ENCODE measurements around the gene ADAM33.

The ADAM33 gene

DNA sequence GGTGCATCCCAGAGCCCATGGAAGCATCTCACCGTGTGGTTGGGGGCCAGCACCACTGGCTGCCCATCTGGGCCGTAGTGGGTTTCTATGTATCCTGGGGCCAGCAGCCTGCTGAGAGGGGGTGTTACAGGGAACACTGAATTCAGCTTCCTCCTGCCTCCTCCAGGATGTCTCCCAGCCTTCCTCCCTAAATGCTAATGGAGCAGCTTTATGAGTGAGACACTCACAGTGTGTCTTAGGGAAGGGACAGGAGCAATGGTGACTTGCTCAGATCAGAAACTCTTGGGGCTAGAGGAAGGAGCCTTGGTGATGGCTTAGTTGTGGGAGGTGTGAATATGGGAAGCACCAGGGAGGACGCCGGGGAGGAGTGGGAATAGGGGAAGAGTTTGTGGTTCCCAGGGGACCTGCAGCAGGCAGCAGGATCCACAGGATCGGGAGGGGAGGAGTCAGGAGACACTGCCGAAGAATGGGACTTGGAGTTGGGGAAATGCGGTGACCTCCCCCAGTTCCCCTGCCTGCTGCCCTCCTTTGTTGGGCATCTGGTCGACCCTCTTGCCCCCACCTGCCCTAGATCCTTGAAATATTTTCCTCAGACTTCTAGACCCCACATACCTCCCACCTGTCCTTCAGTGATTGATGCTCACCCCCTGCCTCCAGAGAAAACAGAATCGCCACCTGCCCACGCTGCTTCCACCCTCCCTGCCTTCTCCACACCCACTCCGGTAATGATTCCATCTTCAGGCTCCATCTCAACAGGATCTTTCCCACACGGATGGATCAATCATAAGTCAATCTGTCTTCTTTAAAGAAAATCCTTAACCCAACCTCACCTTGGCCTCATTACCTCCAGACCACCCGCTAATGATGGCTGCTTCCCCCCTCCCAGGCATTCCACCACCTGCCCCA lies 6.6 kb downstream of the ADAM33 start:
- no peaks in the 10 kb centered on the region for H3K36me3 ChIP-seq (ENCODE audit: insufficient read depth, low read length)
- H3K4me1 ChIP-seq (ENCODE audit: control insufficient read depth, insufficient read depth, low read length, unreplicated experiment), result peaks cover 12% of the 10 kb centered on the region
- no peaks in the 10 kb centered on the region for H3K79me2 ChIP-seq (ENCODE audit: control insufficient read depth, insufficient read depth, low read length, unreplicated experiment)
- H3K27ac ChIP-seq (ENCODE audit: low read depth, low read length), result no peak overlapping the region
- H2AFZ ChIP-seq (ENCODE audit: low read length, unreplicated experiment), result no peak overlapping the region
- no peak overlapping the region for H3K4me3 ChIP-seq (ENCODE audit: low read depth, low read length)
- no peaks in the 10 kb centered on the region for H3K27me3 ChIP-seq (ENCODE audit: insufficient read depth, low read length)

DNA sequence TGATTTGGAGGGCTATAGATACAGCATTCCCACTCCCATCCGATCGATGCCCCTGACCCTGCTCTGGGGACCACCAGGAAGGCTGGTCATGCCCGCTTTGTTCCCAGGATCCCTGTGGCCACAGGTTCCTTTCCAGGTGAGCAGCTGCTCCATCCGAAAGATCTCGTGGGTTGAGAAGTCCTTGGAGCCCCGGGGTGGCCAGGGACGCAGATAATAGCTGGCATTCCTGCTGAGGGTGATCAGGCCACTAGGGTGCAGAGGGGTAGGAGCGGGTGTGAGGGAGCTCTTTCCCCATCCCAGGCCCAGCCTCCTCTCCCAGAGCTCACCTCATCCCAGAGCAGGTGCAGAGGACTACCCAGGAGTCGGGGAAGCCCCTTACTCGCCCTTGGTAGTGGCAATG lies 7.4 kb downstream of the ADAM33 start:
- Histone ChIP-seq H3K27ac (ENCODE audit: low read depth, low read length) (no peak overlapping the region), H3K4me3 (ENCODE audit: low read depth, low read length) (no peak overlapping the region), H3K36me3 (ENCODE audit: insufficient read depth, low read length) (no peaks in the 10 kb centered on the region), H3K27me3 (ENCODE audit: insufficient read depth, low read length) (no peaks in the 10 kb centered on the region), H3K79me2 (ENCODE audit: control insufficient read depth, insufficient read depth, low read length, unreplicated experiment) (no peaks in the 10 kb centered on the region), H3K4me1 (ENCODE audit: control insufficient read depth, insufficient read depth, low read length, unreplicated experiment) (peaks cover 15% of the 10 kb centered on the region), H2AFZ (ENCODE audit: low read length, unreplicated experiment) (no peak overlapping the region)

DNA sequence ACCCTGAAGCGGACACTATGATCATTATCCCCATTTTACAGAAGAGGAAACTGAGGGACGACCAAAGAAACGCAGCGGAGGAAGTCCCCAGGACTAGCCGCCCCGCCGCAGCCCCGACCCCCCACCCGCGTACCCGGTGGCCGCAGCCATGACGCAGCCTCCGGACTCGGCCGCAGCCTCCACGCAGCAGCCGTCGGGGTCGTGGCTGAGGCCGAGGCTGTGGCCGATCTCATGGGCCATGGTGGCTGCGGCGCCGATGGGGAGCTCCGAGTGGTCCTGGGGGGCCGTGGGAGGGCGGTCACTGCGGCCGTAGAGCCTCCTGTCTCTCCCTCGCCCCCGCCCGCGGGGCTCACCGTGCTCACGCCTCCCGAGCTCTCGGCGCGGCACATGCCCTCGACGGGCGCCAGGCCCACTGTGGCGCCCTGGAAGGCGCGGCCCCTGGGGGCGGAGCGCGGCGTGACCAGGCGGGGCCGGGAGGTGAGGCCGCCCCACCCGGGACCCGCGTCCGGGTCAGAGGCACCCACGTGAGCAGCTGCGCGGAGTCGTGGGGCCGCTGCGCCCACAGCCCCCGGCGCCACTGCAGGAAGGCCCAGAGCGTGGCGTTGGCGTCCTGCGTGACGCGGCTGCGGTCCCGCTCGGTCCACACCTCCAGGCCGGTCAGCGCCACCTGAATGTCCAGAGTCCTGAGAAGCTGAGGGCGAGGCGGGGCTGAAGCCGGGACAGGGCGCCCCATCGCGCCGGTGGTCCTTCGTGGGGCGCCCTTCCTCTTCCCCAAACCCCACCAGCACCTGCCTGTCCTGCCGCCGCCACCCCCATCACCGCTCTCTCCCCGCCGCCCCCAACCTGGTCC lies 8.4 kb downstream of the ADAM33 start:
- Histone ChIP-seq H3K36me3 (ENCODE audit: insufficient read depth, low read length) (no peaks in the 10 kb centered on the region), H3K27me3 (ENCODE audit: insufficient read depth, low read length) (no peaks in the 10 kb centered on the region), H3K4me3 (ENCODE audit: low read depth, low read length) (no peak overlapping the region), H3K79me2 (ENCODE audit: control insufficient read depth, insufficient read depth, low read length, unreplicated experiment) (no peaks in the 10 kb centered on the region), H3K4me1 (ENCODE audit: control insufficient read depth, insufficient read depth, low read length, unreplicated experiment) (peaks cover 15% of the 10 kb centered on the region), H3K27ac (ENCODE audit: low read depth, low read length) (no peak overlapping the region), H2AFZ (ENCODE audit: low read length, unreplicated experiment) (no peak overlapping the region)

- Histone ChIP-seq H3K27ac (ENCODE audit: low read depth, low read length) (no peak overlapping the region), H2AFZ (ENCODE audit: low read length, unreplicated experiment) (no peak overlapping the region), H3K4me1 (ENCODE audit: control insufficient read depth, insufficient read depth, low read length, unreplicated experiment) (peaks cover 15% of the 10 kb centered on the region), H3K36me3 (ENCODE audit: insufficient read depth, low read length) (no peaks in the 10 kb centered on the region), H3K79me2 (ENCODE audit: control insufficient read depth, insufficient read depth, low read length, unreplicated experiment) (no peaks in the 10 kb centered on the region), H3K27me3 (ENCODE audit: insufficient read depth, low read length) (no peaks in the 10 kb centered on the region), H3K4me3 (ENCODE audit: low read depth, low read length) (no peak overlapping the region)
Measured at GRCh38 chr20:3672547-3673171, 9.2 kb downstream of the ADAM33 start.

GRCh38 chr20:3671986-3672546 lies 9.7 kb downstream of the ADAM33 start:
- no peaks in the 10 kb centered on the region for H3K79me2 ChIP-seq (ENCODE audit: control insufficient read depth, insufficient read depth, low read length, unreplicated experiment)
- H2AFZ ChIP-seq (ENCODE audit: low read length, unreplicated experiment), result no peak overlapping the region
- no peak overlapping the region for H3K4me3 ChIP-seq (ENCODE audit: low read depth, low read length)
- peaks cover 15% of the 10 kb centered on the region for H3K4me1 ChIP-seq (ENCODE audit: control insufficient read depth, insufficient read depth, low read length, unreplicated experiment)
- no peaks in the 10 kb centered on the region for H3K36me3 ChIP-seq (ENCODE audit: insufficient read depth, low read length)
- H3K27me3 ChIP-seq (ENCODE audit: insufficient read depth, low read length), result no peaks in the 10 kb centered on the region
- H3K27ac ChIP-seq (ENCODE audit: low read depth, low read length), result no peak overlapping the region

GRCh38 chr20:3670945-3671344 lies 10.9 kb downstream of the ADAM33 start:
- Histone ChIP-seq H3K4me1 (ENCODE audit: control insufficient read depth, insufficient read depth, low read length, unreplicated experiment) (peaks cover 11% of the 10 kb centered on the region), H3K27ac (ENCODE audit: low read depth, low read length) (no peak overlapping the region), H3K36me3 (ENCODE audit: insufficient read depth, low read length) (no peaks in the 10 kb centered on the region), H3K27me3 (ENCODE audit: insufficient read depth, low read length) (no peaks in the 10 kb centered on the region), H2AFZ (ENCODE audit: low read length, unreplicated experiment) (no peak overlapping the region), H3K79me2 (ENCODE audit: control insufficient read depth, insufficient read depth, low read length, unreplicated experiment) (no peaks in the 10 kb centered on the region), H3K4me3 (ENCODE audit: low read depth, low read length) (no peak overlapping the region)

GRCh38 chr20:3670511-3670910 lies 11.3 kb downstream of the ADAM33 start:
- Histone ChIP-seq H3K4me3 (ENCODE audit: low read depth, low read length) (no peak overlapping the region), H3K27ac (ENCODE audit: low read depth, low read length) (no peak overlapping the region), H3K4me1 (ENCODE audit: control insufficient read depth, insufficient read depth, low read length, unreplicated experiment) (peaks cover 11% of the 10 kb centered on the region), H3K36me3 (ENCODE audit: insufficient read depth, low read length) (no peaks in the 10 kb centered on the region), H3K27me3 (ENCODE audit: insufficient read depth, low read length) (no peaks in the 10 kb centered on the region), H3K79me2 (ENCODE audit: control insufficient read depth, insufficient read depth, low read length, unreplicated experiment) (no peaks in the 10 kb centered on the region), H2AFZ (ENCODE audit: low read length, unreplicated experiment) (no peak overlapping the region)

GRCh38 chr20:3669710-3670367 lies 12.0 kb downstream of the ADAM33 start:
- H3K4me3 ChIP-seq (ENCODE audit: low read depth, low read length), result no peak overlapping the region
- H3K4me1 ChIP-seq (ENCODE audit: control insufficient read depth, insufficient read depth, low read length, unreplicated experiment), result peaks cover 11% of the 10 kb centered on the region
- H3K27ac ChIP-seq (ENCODE audit: low read depth, low read length), result no peak overlapping the region
- H3K79me2 ChIP-seq (ENCODE audit: control insufficient read depth, insufficient read depth, low read length, unreplicated experiment), result no peaks in the 10 kb centered on the region
- no peak overlapping the region for H2AFZ ChIP-seq (ENCODE audit: low read length, unreplicated experiment)
- no peaks in the 10 kb centered on the region for H3K27me3 ChIP-seq (ENCODE audit: insufficient read depth, low read length)
- no peaks in the 10 kb centered on the region for H3K36me3 ChIP-seq (ENCODE audit: insufficient read depth, low read length)

DNA sequence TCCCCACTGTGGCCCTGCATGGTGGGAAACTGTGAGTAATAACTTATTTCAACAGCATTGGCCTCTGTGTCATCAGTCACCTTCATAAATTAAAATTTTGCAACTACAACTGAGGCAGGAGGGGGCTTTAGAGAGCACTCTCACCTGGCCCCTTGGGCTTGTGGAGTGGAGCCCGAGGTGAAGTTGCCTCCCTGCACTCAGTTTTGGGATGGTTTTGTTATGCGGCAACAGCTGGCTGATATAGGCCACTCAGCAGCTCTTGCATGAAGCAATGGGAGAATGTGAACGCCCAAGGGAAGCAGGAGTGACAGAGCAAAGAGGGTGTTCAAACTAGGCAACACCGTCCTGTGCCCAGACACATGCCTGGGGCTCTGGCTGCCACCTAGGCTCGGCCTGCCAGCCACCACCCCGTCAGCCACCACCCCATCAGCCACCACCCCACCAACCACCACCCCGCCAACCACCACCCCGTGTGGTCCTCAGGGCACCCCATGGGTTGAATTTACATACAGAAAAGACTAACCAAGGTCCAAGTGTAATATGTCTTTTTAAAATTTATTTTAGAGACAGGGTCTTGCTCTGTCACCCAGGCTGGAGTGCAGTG lies 14.3 kb downstream of the ADAM33 start:
- peaks cover 11% of the 10 kb centered on the region for H3K27me3 ChIP-seq (ENCODE audit: insufficient read depth, low read length)
- H3K27ac ChIP-seq (ENCODE audit: low read depth, low read length), result no peak overlapping the region
- no peak overlapping the region for H3K4me3 ChIP-seq (ENCODE audit: low read depth, low read length)

GRCh38 chr20:3663858-3664257 lies 18.0 kb downstream of the ADAM33 start:
- Histone ChIP-seq H3K79me2 (ENCODE audit: control insufficient read depth, insufficient read depth, low read length, unreplicated experiment) (no peaks in the 10 kb centered on the region), H3K27me3 (ENCODE audit: insufficient read depth, low read length) (peaks cover 47% of the 10 kb centered on the region), H3K36me3 (ENCODE audit: insufficient read depth, low read length) (no peaks in the 10 kb centered on the region), H3K4me3 (ENCODE audit: low read depth, low read length) (no peak overlapping the region), H3K27ac (ENCODE audit: low read depth, low read length) (no peak overlapping the region), H2AFZ (ENCODE audit: low read length, unreplicated experiment) (no peak overlapping the region), H3K4me1 (ENCODE audit: control insufficient read depth, insufficient read depth, low read length, unreplicated experiment) (no peaks in the 10 kb centered on the region)

More for the DNA sequence above, 14.3 kb downstream of the ADAM33 start:
- Histone ChIP-seq H2AFZ (ENCODE audit: low read length, unreplicated experiment) (no peak overlapping the region), H3K36me3 (ENCODE audit: insufficient read depth, low read length) (no peaks in the 10 kb centered on the region), H3K4me1 (ENCODE audit: control insufficient read depth, insufficient read depth, low read length, unreplicated experiment) (peaks cover 11% of the 10 kb centered on the region), H3K79me2 (ENCODE audit: control insufficient read depth, insufficient read depth, low read length, unreplicated experiment) (no peaks in the 10 kb centered on the region)

All from ACC112 (cell line).